CD4-positive, alpha-beta T cell treated with Interleukin-6 at 100 ng/mL for 8 hours (primary cell): ENCODE data around the gene CRYGA.
"Not testable (repeated sequence)": the region's sequence is repeated elsewhere in the genome, so short reads cannot be mapped to it uniquely, and the experiment has no call there.

Source experiments
- DNase-seq: peaks from one replicate; pipeline ENCODE4 v3.0.0-alpha.2; 2020; ENCODE audit warnings: mixed read lengths, low spot score

The CRYGA gene

GRCh38 chr2:208164951-208165755 is 1.8 kb upstream of the CRYGA start:
- DNase-seq: no peak

- no peak for DNase-seq
Observed at GRCh38 chr2:208156439-208156838, 7.0 kb downstream of the CRYGA start.

- no peak for DNase-seq
Observed at GRCh38 chr2:208153156-208153555, 10.2 kb downstream of the CRYGA start.

GRCh38 chr2:208150956-208151355 is 12.4 kb downstream of the CRYGA start:
- no peak for DNase-seq

- no peak for DNase-seq
Observed at GRCh38 chr2:208150094-208150493, 13.3 kb downstream of the CRYGA start.

GRCh38 chr2:208148803-208149202 is 14.6 kb downstream of the CRYGA start:
- DNase-seq: no peak

- DNase-seq: no peak
Observed at GRCh38 chr2:208147759-208148158, 15.6 kb downstream of the CRYGA start.

- no peak for DNase-seq
Observed at GRCh38 chr2:208147008-208147407, 16.4 kb downstream of the CRYGA start.

- no peak for DNase-seq
Observed at GRCh38 chr2:208146006-208146405, 17.4 kb downstream of the CRYGA start, which contains the start of gene CRYGB. Gene CRYGB (minus strand): TSS chr2:208146158. CDS start chr2:208146120, 38 bp downstream.

- DNase-seq: no peak
Observed at GRCh38 chr2:208142925-208143799, 20.2 kb downstream of the CRYGA start.

- DNase-seq: no peak
Observed at GRCh38 chr2:208142240-208142924, 21.0 kb downstream of the CRYGA start.

- no peak for DNase-seq
Observed at GRCh38 chr2:208139447-208139846, 23.9 kb downstream of the CRYGA start.

- DNase-seq: not testable (repeated sequence)
Observed at GRCh38 chr2:208138334-208138733, 25.1 kb downstream of the CRYGA start.

- no peak for DNase-seq
Observed at GRCh38 chr2:208136716-208137094, 26.7 kb downstream of the CRYGA start.

GRCh38 chr2:208135794-208136715 is 27.3 kb downstream of the CRYGA start:
- no peak for DNase-seq

- no peak for DNase-seq
Observed at GRCh38 chr2:208134928-208135586, 28.3 kb downstream of the CRYGA start.

GRCh38 chr2:208130712-208131110 is 32.7 kb downstream of the CRYGA start:
- DNase-seq: no peak

GRCh38 chr2:208129744-208130711 is 33.4 kb downstream of the CRYGA start, which contains the start of gene CRYGC:
Gene CRYGC (minus strand): TSS chr2:208129828. CDS start chr2:208129792, 36 bp downstream.
- no peak for DNase-seq

- DNase-seq: no peak
Observed at GRCh38 chr2:208128136-208128535, 35.3 kb downstream of the CRYGA start.
